Activated T-helper 1 cell treated with anti-CD3 and anti-CD28 coated beads, Interleukin-12 subunit alpha, Interleukin-12 subunit beta, Interleukin-2, Interleukin-4 antibody, amounts not matched to agents 30 ng/mL and 10 ng/mL and 1 ng/mL, durations not matched to agents 14 hours and 24 hours and 36 hours (primary cell): Measurements from ENCODE around the gene GATAD2B. TPM values are rescaled to one million over a fixed set of nuclear protein-coding genes. Genes with fewer than 3 reads are reported as not detected.
A peak's percentile ranks its signal among the peaks of the same experiment; 100 is the strongest.

Experiments
- DNase-seq: peaks from one replicate; pipeline ENCODE4 v3.0.0; 2021; ENCODE audit warnings: low spot score
- H3K27ac Mint-ChIP-seq: one replicate; pipeline ENCODE4 v1.8.0; 2021; ENCODE audit warnings: mild to moderate bottlenecking, mixed read lengths
- H3K27me3 Mint-ChIP-seq: one replicate; pipeline ENCODE4 v1.8.0; 2022; ENCODE audit warnings: mild to moderate bottlenecking, moderate library complexity, mixed read lengths; ENCODE audit not compliant: insufficient read depth
- H3K36me3 Mint-ChIP-seq: one replicate; pipeline ENCODE4 v1.8.0; 2021; ENCODE audit warnings: low read depth, mixed read lengths
- H3K4me1 Mint-ChIP-seq: one replicate; pipeline ENCODE4 v1.8.0; 2021; ENCODE audit warnings: low read depth, mixed read lengths
- H3K4me3 Mint-ChIP-seq: one replicate; pipeline ENCODE4 v1.8.0; 2021; ENCODE audit warnings: mild to moderate bottlenecking, moderate library complexity, mixed read lengths
- H3K9me3 Mint-ChIP-seq: one replicate; pipeline ENCODE4 v1.8.0; 2021; ENCODE audit warnings: mixed read lengths
- intact Hi-C: fragments of 100-400 bp; cut with micrococcal nuclease; formaldehyde crosslinking; loops from one replicate; pipeline ENCODE4 v1.15.1; 2024
- total RNA-seq: library from RNA; stranded (reverse); gene quantifications from 2 replicates; pipeline ENCODE4 v1.2.3, GENCODE V29; 2022

GATAD2B gene
- 69.1 and 70.4 TPM in 2 replicates for total RNA-seq

DNA sequence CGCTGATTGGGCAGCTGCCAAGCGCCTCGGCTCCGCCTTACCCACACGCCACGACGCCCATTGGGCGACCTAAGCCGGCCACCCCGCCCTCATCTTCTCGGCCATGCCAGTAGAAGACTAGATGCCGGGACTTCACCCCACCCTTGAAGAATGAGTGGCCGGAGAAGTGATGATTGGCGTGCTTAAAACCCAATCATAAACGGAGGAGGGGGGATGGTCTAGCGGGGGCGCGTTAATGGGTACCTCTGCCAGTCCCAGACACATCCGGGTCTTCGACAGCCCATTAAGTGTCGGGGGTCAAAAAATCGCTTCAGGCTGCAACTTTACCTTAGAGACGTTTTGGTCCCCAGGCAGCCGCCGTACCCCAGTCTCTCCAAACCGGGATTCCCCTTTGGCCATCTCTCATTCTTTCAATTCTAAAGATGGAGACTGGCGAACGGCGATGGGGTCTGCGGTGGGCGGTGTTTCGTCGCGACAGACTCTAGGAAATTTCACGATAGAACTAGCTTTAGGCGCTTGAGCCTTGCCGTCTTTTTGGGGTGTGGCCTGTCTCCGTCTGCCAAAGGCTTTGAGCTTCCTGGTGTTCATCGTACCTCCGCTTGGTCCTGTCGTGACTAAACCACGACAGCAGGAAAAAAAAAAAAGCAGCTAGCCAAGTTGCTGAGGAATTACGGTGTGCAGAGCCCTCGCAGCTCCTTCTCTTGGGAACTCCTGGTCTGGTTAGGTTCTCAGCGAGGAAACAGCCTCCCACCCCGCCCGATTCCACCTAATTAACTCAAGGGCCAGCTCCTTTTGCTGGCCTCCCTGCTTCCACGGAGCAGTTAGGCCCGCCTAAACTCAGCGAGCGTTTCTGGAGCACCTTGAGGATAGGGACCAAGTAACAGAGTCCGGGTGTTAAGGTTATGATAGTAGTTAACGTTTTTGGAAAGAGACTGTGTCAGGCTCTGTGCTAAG is at the start of gene GATAD2B:
GATAD2B (minus strand) TSS at position 1 of the 954 bp plus-strand sequence. CDS start 94,625 bp downstream, outside the sequence.
- H3K27ac Mint-ChIP-seq = peak within 1 kb of the TSS; percentile 92
- peak within 1 kb of the TSS; percentile 97 for H3K4me3 Mint-ChIP-seq
- H3K9me3 Mint-ChIP-seq = no peaks in the 10 kb centered on the region
- H3K27me3 Mint-ChIP-seq = peaks cover 2% of the 10 kb centered on the region
- peak; percentile 99 for DNase-seq
- intact Hi-C loops = loop anchor here (1.0 to 2.0 kb wide), 13 partner anchors 22 to 350 kb away; partner anchors contain the start of genes CREB3L4, CRTC2, HAX1 and JTB
- peaks cover 5% of the 10 kb centered on the region for H3K36me3 Mint-ChIP-seq
- peaks cover 53% of the 10 kb centered on the region for H3K4me1 Mint-ChIP-seq

DNA sequence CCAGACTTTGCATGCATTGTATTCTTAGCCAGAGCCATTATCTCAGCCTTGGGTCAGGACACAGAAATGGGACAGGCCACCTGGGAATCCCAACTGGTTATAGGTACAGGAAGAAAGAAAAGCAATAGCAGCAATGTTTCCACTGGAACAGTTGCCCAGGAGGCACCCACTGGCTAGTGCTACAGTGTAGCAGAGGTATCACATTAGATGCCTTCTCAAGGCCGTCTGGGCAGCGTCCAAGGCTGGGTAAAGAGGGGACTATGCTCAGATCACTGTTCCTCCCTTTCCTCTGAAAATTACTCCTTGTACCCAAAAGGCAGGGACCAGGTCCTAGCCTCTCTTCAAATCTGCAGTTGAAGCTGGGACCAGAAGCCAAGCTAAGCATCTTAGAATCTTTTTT is 47.6 kb upstream of the GATAD2B start:
- Mint-ChIP-seq H3K36me3 (peaks cover 34% of the 10 kb centered on the region), H3K9me3 (peaks cover 3% of the 10 kb centered on the region), H3K27ac (no peak overlapping the region), H3K4me3 (no peak overlapping the region), H3K4me1 (peaks cover 50% of the 10 kb centered on the region), H3K27me3 (no peaks in the 10 kb centered on the region)
- no peak for DNase-seq
- intact Hi-C loops = no loop called here

DNA sequence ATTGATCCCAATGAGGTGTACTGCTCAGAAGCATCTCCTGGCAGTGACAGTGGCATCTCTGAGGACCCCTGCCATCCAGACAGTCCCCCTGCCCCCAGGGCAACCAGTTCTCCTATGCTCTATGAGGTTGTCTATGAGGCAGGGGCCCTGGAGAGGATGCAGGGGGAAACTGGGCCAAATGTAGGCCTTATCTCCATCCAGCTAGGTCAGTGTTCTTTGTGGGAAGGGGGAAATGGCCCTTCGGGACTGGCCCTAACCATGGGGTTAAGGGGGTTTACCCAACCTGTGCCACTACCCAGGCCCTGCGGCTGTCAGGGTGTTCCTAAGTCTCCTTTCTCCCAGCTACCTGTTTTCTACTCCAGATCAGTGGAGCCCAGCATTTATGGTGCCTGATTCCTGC is 46.2 kb upstream of the GATAD2B start:
- peak overlapping the region; percentile 97 for H3K4me3 Mint-ChIP-seq

DNA sequence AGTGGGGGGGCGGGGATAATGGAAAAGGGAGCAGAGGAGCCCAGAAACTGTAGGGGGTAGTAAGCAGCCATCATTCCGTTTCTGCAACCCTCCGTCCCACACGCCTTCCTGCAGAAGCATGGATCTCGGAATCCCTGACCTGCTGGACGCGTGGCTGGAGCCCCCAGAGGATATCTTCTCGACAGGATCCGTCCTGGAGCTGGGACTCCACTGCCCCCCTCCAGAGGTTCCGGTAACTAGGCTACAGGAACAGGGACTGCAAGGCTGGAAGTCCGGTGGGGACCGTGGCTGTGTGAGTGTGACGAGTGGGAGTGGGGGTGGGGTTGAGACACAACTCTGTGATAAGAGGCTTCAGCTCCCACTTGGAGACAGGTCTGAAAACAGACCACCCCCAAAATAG is 45.6 kb upstream of the GATAD2B start:
- no peak overlapping the region for H3K27ac Mint-ChIP-seq
- peaks cover 20% of the 10 kb centered on the region for H3K36me3 Mint-ChIP-seq
- H3K27me3 Mint-ChIP-seq = no peaks in the 10 kb centered on the region
- H3K9me3 Mint-ChIP-seq = peaks cover 3% of the 10 kb centered on the region
- intact Hi-C loops = loop anchor here (10.0 kb wide), 1 partner anchor 424 kb away; the partner anchor contains the start of genes S100A3, S100A4 and S100A5
- peaks cover 54% of the 10 kb centered on the region for H3K4me1 Mint-ChIP-seq
- peak overlapping the region; percentile 97 for H3K4me3 Mint-ChIP-seq
- no peak for DNase-seq

More for the DNA sequence above, 46.2 kb upstream of the GATAD2B start:
- Mint-ChIP-seq H3K27me3 (no peaks in the 10 kb centered on the region), H3K4me1 (peaks cover 51% of the 10 kb centered on the region), H3K36me3 (peaks cover 24% of the 10 kb centered on the region), H3K27ac (no peak overlapping the region), H3K9me3 (peaks cover 3% of the 10 kb centered on the region)
- no peak for DNase-seq
- intact Hi-C loops = loop anchor here (10.0 kb wide), 1 partner anchor 424 kb away; the partner anchor contains the start of genes S100A3, S100A4 and S100A5

DNA sequence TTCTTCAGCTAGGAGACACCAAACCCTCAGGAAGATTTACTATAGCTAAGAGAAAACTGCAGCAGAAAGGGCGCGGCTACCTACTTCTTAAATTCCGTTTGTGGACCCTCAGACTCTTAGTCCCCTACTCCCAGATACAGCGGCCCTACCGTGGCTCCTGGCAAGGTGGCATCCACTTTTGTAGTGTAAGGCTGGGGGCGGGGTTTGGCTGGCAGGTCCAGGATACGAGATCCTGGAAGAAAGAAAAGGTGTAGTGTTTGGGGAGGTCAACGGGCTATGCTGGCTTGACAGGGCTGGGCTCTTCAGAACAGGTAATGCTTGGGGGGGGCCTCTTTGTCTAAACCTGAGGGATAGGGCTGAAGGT is 45.2 kb upstream of the GATAD2B start:
- Mint-ChIP-seq H3K36me3 (peaks cover 16% of the 10 kb centered on the region), H3K4me3 (peak overlapping the region; percentile 97), H3K27ac (peak overlapping the region; percentile 95), H3K9me3 (peaks cover 3% of the 10 kb centered on the region), H3K4me1 (peaks cover 52% of the 10 kb centered on the region), H3K27me3 (no peaks in the 10 kb centered on the region)
- DNase-seq = no peak
- intact Hi-C loops = loop anchor here (1.0 to 10.0 kb wide), 8 partner anchors 9 to 423 kb away; partner anchors contain the start of genes CRTC2, JTB, RAB13 and RPS27

DNA sequence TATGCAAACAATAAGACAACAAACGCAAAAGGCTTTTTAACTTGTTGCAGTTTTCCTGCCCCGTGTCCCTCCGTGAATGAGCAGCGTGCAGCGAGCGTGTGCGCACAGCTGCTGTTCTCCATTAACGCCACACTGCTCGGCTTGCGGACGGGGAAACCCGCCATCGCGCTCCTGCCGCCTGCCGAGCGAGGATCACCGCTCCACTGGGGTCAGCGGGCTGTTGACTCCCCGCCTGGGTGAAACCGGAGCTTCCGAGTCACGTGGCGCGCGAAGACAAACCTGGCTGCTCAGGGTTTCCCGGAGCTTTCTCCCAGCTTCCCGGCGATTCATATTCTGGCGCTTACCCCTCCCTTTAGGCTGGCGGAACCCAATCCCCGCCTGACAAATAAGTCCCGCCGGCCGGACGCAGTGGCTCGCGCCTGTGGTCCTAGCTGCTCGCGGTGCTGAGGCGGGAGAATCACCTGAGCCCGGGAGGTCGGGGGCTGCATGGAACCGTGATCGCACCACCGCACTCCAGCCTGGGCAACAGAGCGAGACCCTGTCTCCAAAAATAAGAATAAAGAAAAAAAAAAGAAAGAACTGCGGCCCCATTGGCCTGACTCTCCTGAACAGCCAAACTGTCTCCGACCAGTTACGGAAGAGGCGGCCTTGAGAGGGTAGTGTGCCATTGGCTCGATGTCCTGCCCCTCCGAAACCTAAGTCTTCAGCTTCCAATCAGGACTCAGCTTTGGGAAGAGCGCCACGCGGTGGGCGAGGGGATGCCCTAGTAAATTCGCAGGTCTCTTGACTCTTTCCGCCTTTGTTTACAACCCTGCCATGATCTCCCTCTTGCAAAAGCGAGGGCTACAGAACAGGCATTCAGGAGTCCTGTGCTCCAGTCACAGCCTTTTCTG is 44.6 kb upstream of the GATAD2B start, which contains the start of gene CREB3L4:
CREB3L4 (plus strand) TSS at position 796 of the 893 bp plus-strand sequence. CDS start 624 bp downstream, outside the sequence.
- peak within 1 kb of the TSS; percentile 97 for H3K4me3 Mint-ChIP-seq
- DNase-seq = peak; percentile 80
- H3K36me3 Mint-ChIP-seq = peaks cover 12% of the 10 kb centered on the region
- intact Hi-C loops = loop anchor here (1.0 to 10.0 kb wide), 8 partner anchors 9 to 423 kb away; partner anchors contain the start of genes CRTC2, JTB, RAB13 and RPS27
- peaks cover 3% of the 10 kb centered on the region for H3K9me3 Mint-ChIP-seq
- peaks cover 52% of the 10 kb centered on the region for H3K4me1 Mint-ChIP-seq
- H3K27ac Mint-ChIP-seq = peak within 1 kb of the TSS; percentile 95
- H3K27me3 Mint-ChIP-seq = no peaks in the 10 kb centered on the region

DNA sequence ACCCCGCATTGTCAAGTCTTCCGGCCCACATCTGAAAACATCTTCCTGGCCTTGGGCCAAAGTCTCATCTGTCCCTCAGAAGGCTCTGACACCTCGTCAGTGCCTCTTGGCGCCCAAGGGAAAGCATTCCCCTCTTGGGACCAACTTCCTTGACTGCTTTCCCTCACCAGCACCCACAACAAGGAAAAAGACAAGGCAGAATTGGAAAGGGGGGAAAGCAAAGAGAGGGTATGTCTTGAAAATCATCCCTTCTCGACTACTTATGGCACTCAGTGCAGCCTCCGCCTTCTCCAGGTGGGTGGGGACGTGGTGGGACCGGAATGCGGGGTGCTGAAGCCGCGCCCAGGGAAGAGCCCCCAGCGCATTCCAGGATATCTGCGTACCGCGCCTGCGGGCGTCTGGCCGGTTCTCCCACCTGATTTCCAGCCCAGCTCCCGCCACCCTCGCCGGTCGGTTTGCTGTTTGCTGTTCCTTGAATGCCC is 41.1 kb upstream of the GATAD2B start:
- no peak for DNase-seq
- Mint-ChIP-seq H3K27me3 (no peaks in the 10 kb centered on the region), H3K4me3 (peak overlapping the region; percentile 85), H3K9me3 (peaks cover 3% of the 10 kb centered on the region), H3K27ac (peak overlapping the region; percentile 85), H3K36me3 (peaks cover 18% of the 10 kb centered on the region), H3K4me1 (peaks cover 68% of the 10 kb centered on the region)
- intact Hi-C loops = loop anchor here (1.0 to 10.0 kb wide), 7 partner anchors 13 to 419 kb away; partner anchors contain the start of genes DENND4B, JTB, RPS27 and S100A3

DNA sequence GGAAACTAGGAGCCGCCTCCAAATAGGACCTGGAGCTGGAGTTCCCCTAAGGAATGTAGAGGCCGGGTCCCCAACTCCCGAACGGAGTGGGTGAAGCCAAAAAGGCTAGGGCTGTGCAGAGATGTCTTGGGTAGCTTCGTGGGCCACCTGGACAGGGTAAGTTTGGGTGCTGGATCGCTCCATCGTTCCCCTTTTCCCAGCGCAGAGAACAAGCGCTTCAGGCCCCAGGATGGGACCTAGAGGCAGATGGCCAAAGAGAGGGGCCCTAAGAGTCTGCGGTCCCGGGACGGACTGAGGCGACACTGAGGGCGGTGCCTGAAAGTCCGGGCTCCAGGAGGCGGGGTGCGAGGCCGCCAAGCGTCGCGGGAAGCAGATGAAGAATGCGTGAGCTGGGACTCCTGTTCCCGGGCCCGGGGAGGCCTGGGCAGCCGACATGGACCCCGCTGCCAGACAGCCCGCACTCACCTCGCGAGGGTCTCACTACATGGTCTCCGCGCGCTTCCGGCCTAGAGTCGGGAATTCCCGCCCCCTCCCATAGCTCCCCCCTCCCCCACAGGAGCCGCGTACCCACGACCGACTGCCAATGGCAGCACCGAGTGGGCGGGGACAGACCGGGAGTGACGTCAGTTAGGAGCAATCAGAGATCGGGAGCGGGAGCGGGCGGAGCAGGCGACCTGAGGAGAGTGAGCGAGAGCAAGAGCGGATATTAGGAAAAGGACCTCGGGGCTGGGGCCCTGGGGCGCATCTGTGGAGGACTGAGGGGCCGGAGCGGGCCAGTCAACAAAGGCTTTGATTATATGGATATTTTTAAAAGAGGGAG is 40.5 kb upstream of the GATAD2B start, which contains the start of gene SLC39A1:
SLC39A1 (minus strand) TSS at position 508 of the 820 bp plus-strand sequence. CDS start 822 bp downstream, outside the sequence.
- H3K27me3 Mint-ChIP-seq = no peaks in the 10 kb centered on the region
- H3K9me3 Mint-ChIP-seq = peaks cover 3% of the 10 kb centered on the region
- intact Hi-C loops = loop anchor here (1.0 to 10.0 kb wide), 7 partner anchors 14 to 418 kb away; partner anchors contain the start of genes DENND4B, JTB, RPS27 and S100A3
- DNase-seq = peak; percentile 94
- H3K36me3 Mint-ChIP-seq = peaks cover 21% of the 10 kb centered on the region
- peak within 1 kb of the TSS; percentile 85 for H3K27ac Mint-ChIP-seq
- peak within 1 kb of the TSS; percentile 85 for H3K4me3 Mint-ChIP-seq
- H3K4me1 Mint-ChIP-seq = peaks cover 68% of the 10 kb centered on the region

DNA sequence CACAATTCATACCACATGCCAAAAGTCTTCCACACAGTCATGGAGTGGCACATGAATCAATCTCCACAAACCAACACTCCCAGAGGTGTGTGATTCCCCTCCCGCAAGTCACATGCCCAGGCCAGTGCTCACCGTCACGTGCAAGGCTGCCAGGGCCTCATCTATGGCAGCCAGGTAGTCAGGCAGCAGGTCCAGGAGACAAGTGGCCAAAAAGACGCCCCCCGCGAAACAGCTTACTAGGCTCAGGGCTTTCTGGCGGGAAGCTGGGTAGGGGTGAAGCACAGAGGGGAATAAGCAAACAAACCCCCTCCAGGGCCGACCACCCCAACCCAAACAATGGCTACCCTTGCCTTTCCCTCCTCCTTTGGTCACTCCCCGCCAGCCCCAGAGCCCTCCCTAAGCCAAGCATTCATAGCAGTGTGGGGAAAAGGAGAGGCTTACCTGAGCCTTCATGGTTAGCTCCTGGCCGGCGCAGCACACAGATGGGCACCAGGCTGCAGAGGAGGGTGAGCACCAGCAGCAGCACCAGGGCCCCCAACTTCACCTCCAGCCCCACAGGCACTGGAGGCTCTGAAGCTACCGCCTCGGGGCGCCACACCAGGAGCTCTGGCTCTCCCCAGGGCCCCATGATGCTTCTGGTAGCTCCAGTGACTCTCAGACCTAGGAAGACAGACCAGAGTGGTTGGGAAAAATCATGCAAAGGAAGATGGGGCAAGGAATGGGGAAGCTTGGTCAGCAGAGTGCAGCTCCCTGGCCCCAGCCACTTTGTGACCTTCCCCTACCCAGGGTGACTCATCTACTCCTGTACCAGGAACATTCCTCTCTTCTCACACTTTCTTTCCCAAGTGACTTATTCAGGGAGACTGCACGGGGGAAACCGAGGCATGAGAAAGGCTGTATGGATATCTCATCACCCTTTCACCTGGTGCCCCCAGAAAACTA is 39.6 kb upstream of the GATAD2B start:
- H3K9me3 Mint-ChIP-seq = peaks cover 3% of the 10 kb centered on the region
- intact Hi-C loops = loop anchor here (1.0 to 10.0 kb wide), 7 partner anchors 15 to 418 kb away; partner anchors contain the start of genes DENND4B, JTB, RPS27 and S100A3
- peaks cover 21% of the 10 kb centered on the region for H3K36me3 Mint-ChIP-seq
- no peaks in the 10 kb centered on the region for H3K27me3 Mint-ChIP-seq
- H3K4me3 Mint-ChIP-seq = peak overlapping the region; percentile 85
- no peak for DNase-seq
- H3K27ac Mint-ChIP-seq = peak overlapping the region; percentile 85
- H3K4me1 Mint-ChIP-seq = peaks cover 60% of the 10 kb centered on the region

DNA sequence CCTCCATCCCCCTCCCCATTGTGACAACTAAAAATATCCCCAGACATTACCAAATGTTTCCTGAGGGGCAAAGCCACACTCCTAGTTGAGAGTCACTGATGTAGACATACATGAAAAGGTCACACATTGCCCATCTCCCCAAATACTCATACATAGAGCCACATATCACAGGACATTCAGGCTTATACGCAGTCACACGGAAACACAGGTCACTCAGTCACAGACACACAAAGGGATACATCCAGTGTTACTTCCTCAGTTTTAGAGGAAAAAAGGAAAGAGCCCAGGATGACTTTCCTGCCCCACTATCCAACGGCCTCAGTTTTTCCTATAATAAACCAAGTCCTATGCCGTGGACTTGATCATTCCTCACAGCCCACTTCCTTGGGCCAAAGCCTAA is 38.6 kb upstream of the GATAD2B start:
- Mint-ChIP-seq H3K4me3 (peak overlapping the region; percentile 85), H3K36me3 (peaks cover 17% of the 10 kb centered on the region)

More for the DNA sequence above, 38.6 kb upstream of the GATAD2B start:
- DNase-seq = no peak
- peak overlapping the region; percentile 36 for H3K27ac Mint-ChIP-seq
- H3K9me3 Mint-ChIP-seq = peaks cover 3% of the 10 kb centered on the region
- intact Hi-C loops = loop anchor here (10.0 kb wide), 1 partner anchor 417 kb away; the partner anchor contains the start of genes S100A3, S100A4 and S100A5
- no peaks in the 10 kb centered on the region for H3K27me3 Mint-ChIP-seq
- H3K4me1 Mint-ChIP-seq = peaks cover 62% of the 10 kb centered on the region
